Raji (cell line): ENCODE data around the gene LGMN.

Experiments
- POLR2A ChIP-seq: IDR thresholded peaks from 2 replicates; pipeline ENCODE4 v1.6.1; 2011; ENCODE audit warnings: low read depth, low read length, control low read depth; ENCODE audit not compliant: insufficient read depth

LGMN gene

GRCh38 chr14:92735344-92735743 is 13.1 kb downstream of the LGMN start:
- TF ChIP-seq POLR2A, result no peak

GRCh38 chr14:92734618-92735017 is 13.8 kb downstream of the LGMN start:
- TF ChIP-seq POLR2A, result no peak

- TF ChIP-seq POLR2A, result no peak
Observed at GRCh38 chr14:92733007-92733406, 15.4 kb downstream of the LGMN start.

GRCh38 chr14:92731622-92732115 is 16.8 kb downstream of the LGMN start:
- TF ChIP-seq POLR2A, result no peak

GRCh38 chr14:92729634-92730358 is 18.6 kb downstream of the LGMN start:
- TF ChIP-seq POLR2A, result no peak

GRCh38 chr14:92728759-92729364 is 19.6 kb downstream of the LGMN start:
- TF ChIP-seq POLR2A, result no peak

- no peak for TF ChIP-seq POLR2A
Observed at GRCh38 chr14:92726933-92727262, 21.5 kb downstream of the LGMN start.

- no peak for TF ChIP-seq POLR2A
Observed at GRCh38 chr14:92726135-92726932, 22.1 kb downstream of the LGMN start.

- no peak for TF ChIP-seq POLR2A
Observed at GRCh38 chr14:92724516-92725340, 23.7 kb downstream of the LGMN start.

- no peak for TF ChIP-seq POLR2A
Observed at GRCh38 chr14:92719890-92720323, 28.5 kb downstream of the LGMN start.

GRCh38 chr14:92719421-92719820 is 29.0 kb downstream of the LGMN start:
- no peak for TF ChIP-seq POLR2A

GRCh38 chr14:92718664-92719063 is 29.8 kb downstream of the LGMN start:
- no peak for TF ChIP-seq POLR2A

GRCh38 chr14:92717571-92718042 is 30.8 kb downstream of the LGMN start:
- no peak for TF ChIP-seq POLR2A

- TF ChIP-seq POLR2A, result no peak
Observed at GRCh38 chr14:92716131-92716530, 32.3 kb downstream of the LGMN start.

GRCh38 chr14:92712654-92713051 is 35.8 kb downstream of the LGMN start:
- no peak for TF ChIP-seq POLR2A

GRCh38 chr14:92711976-92712653 is 36.3 kb downstream of the LGMN start:
- TF ChIP-seq POLR2A, result no peak
